ENCODE data around the gene GRHL3.

The GRHL3 gene

GRCh38 chr1:24318615-24319311 lies 394 bp upstream of the GRHL3 start:
- FAIRE-seq = no peak

GRCh38 chr1:24319962-24320361 lies 805 bp downstream of the GRHL3 start:
- FAIRE-seq = no peak

- no peak for FAIRE-seq
Observed at GRCh38 chr1:24321126-24321525, 2.0 kb downstream of the GRHL3 start.

GRCh38 chr1:24321697-24322469 lies 2.7 kb downstream of the GRHL3 start:
- no peak for FAIRE-seq

- no peak for FAIRE-seq
Observed at GRCh38 chr1:24322470-24323177, 3.5 kb downstream of the GRHL3 start.

- no peak for FAIRE-seq
Observed at GRCh38 chr1:24323281-24323680, 4.1 kb downstream of the GRHL3 start.

GRCh38 chr1:24324903-24325302 lies 5.7 kb downstream of the GRHL3 start:
- FAIRE-seq = no peak

- FAIRE-seq = no peak
Observed at GRCh38 chr1:24325587-24326449, 6.7 kb downstream of the GRHL3 start.

GRCh38 chr1:24327486-24327885 lies 8.3 kb downstream of the GRHL3 start:
- FAIRE-seq = no peak

- no peak for FAIRE-seq
Observed at GRCh38 chr1:24327891-24328290, 8.7 kb downstream of the GRHL3 start.

GRCh38 chr1:24329331-24329730 lies 10.2 kb downstream of the GRHL3 start:
- FAIRE-seq = no peak

- FAIRE-seq = no peak
Observed at GRCh38 chr1:24329797-24330543, 10.8 kb downstream of the GRHL3 start.

GRCh38 chr1:24331961-24332673 lies 13.0 kb downstream of the GRHL3 start:
- FAIRE-seq = no peak

- no peak for FAIRE-seq
Observed at GRCh38 chr1:24336075-24336474, 16.9 kb downstream of the GRHL3 start.

GRCh38 chr1:24337455-24337854 lies 18.3 kb downstream of the GRHL3 start:
- no peak for FAIRE-seq

GRCh38 chr1:24338447-24338846 lies 19.3 kb downstream of the GRHL3 start:
- no peak for FAIRE-seq

GRCh38 chr1:24339996-24340395 lies 20.8 kb downstream of the GRHL3 start:
- FAIRE-seq = no peak

- no peak for FAIRE-seq
Observed at GRCh38 chr1:24340770-24341169, 21.6 kb downstream of the GRHL3 start.

- FAIRE-seq = no peak
Observed at GRCh38 chr1:24341260-24341659, 22.1 kb downstream of the GRHL3 start.

GRCh38 chr1:24343412-24344089 lies 24.4 kb downstream of the GRHL3 start:
- no peak for FAIRE-seq

All from G401.6 (cell line).